Measurements from ENCODE around the gene LRFN5. TPM values are rescaled to one million over a fixed set of nuclear protein-coding genes. Genes with fewer than 3 reads are reported as not detected.

LRFN5 gene
- total and polyA plus RNA-seq, 2 experiments from 2014 or later = 2.1 to 2.2 TPM

DNA sequence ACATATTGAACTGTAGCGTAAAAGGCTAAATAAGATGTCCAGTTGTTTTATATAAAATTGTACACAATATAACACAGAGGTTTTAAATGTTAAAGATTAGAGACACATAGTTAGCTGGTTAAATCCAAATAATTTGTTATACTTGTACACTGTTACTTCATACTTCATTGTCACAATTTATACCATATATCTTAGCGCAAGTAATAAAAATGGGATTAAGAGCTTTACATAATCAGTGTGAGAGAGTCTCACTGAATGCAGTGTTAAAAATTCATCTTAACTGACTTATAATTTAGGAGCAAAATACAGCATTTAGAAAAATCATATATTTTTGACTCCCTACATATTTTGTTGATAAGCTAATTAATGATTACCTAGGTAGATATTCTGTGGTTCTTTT, 36.1 kb downstream of the LRFN5 start:
- TF ChIP-seq, protein P1, sequence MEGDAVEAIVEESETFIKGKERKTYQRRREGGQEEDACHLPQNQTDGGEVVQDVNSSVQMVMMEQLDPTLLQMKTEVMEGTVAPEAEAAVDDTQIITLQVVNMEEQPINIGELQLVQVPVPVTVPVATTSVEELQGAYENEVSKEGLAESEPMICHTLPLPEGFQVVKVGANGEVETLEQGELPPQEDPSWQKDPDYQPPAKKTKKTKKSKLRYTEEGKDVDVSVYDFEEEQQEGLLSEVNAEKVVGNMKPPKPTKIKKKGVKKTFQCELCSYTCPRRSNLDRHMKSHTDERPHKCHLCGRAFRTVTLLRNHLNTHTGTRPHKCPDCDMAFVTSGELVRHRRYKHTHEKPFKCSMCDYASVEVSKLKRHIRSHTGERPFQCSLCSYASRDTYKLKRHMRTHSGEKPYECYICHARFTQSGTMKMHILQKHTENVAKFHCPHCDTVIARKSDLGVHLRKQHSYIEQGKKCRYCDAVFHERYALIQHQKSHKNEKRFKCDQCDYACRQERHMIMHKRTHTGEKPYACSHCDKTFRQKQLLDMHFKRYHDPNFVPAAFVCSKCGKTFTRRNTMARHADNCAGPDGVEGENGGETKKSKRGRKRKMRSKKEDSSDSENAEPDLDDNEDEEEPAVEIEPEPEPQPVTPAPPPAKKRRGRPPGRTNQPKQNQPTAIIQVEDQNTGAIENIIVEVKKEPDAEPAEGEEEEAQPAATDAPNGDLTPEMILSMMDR (IDR thresholded peaks at IDR 0.05; ENCODE audit: low read depth, low read length) = no peak
- H3K4me1 ChIP-seq (ENCODE audit: low read depth) = no peaks in the 10 kb centered on the region
- no peak overlapping the region for H3K27ac ChIP-seq
- no peaks in the 10 kb centered on the region for H3K9me3 ChIP-seq (ENCODE audit: low read depth)
- DNase-seq (ENCODE audit: low read depth in 1 of 2, low spot score in 1 of 2) = no peak
- no peaks in the 10 kb centered on the region for H3K27me3 ChIP-seq
- H3K36me3 ChIP-seq = no peaks in the 10 kb centered on the region
- no peak overlapping the region for H3K4me3 ChIP-seq

DNA sequence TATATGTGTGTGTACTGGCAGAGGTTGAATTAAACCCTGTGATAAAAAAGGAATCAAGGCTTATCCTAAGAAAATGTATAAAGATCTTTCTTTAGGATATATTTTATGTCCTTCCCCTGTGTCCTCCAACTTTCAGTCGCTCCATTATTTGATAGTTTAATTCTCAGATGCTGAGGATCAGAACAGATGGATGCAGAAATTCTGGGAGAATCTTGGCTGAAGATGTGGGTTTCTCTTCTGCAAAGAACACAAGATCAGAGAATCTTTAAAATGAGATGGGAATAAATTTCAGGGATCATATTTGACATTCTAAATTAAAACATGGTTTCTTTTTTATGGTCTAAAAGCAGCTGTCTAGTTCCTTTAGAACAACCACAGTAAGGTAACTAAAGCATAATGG, 37.9 kb downstream of the LRFN5 start:
- Histone ChIP-seq H3K36me3 (no peaks in the 10 kb centered on the region), H3K27ac (no peak overlapping the region), H3K27me3 (no peaks in the 10 kb centered on the region), H3K9me3 (ENCODE audit: low read depth) (no peaks in the 10 kb centered on the region), H3K4me3 (no peak overlapping the region), H3K4me1 (ENCODE audit: low read depth) (no peaks in the 10 kb centered on the region)
- no peak for DNase-seq (ENCODE audit: low read depth in 1 of 2, low spot score in 1 of 2)
- TF ChIP-seq, protein P1 (IDR thresholded peaks at IDR 0.05; ENCODE audit: low read depth, low read length) = no peak

DNA sequence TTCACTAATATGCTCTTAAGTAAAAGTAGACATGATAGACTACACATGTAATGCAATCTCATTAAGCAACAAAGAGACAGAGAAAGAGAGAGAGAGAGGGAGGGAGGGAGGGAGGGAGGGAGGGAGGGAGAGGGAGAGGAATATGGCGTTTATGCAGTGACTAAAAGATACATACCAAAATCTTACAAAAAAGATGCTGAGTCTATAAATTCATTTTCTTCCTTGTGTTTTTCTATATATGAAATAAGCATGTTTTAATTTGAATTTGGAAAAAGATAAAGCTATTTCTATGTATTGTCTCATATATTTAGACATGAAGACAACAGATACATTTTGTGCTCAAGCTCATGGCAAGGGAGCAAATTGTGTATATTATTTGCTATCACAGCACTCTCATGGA, 44.1 kb downstream of the LRFN5 start:
- H3K9me3 ChIP-seq (ENCODE audit: low read depth) = no peaks in the 10 kb centered on the region
- DNase-seq (ENCODE audit: low read depth in 1 of 2, low spot score in 1 of 2) = no peak
- no peaks in the 10 kb centered on the region for H3K27me3 ChIP-seq
- H3K27ac ChIP-seq = no peak overlapping the region
- H3K36me3 ChIP-seq = no peaks in the 10 kb centered on the region
- no peak overlapping the region for H3K4me3 ChIP-seq
- no peaks in the 10 kb centered on the region for H3K4me1 ChIP-seq (ENCODE audit: low read depth)
- TF ChIP-seq, protein P1 (IDR thresholded peaks at IDR 0.05; ENCODE audit: low read depth, low read length) = no peak

DNA sequence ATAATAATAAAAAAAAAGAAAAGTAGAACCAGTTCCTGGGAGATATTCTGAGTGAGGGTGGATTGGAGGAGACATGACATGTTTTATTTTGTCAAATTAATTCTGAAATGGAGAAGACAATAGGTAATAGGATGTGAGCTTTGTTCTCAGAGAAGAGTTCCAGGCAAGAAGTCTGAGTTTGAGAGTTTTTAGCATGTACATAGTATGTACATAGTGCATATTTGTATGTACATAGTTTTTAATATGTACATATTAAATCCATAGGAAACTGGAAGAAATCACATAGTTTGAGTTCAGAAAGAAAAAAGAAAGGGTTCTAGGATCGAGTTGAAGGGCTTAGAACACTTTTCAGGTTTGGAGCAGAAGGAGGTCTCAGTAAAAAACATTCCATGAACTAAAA, 47.5 kb downstream of the LRFN5 start:
- H3K4me3 ChIP-seq = no peak overlapping the region
- H3K36me3 ChIP-seq = no peaks in the 10 kb centered on the region
- no peaks in the 10 kb centered on the region for H3K9me3 ChIP-seq (ENCODE audit: low read depth)
- TF ChIP-seq, protein P1 (IDR thresholded peaks at IDR 0.05; ENCODE audit: low read depth, low read length) = no peak
- no peaks in the 10 kb centered on the region for H3K4me1 ChIP-seq (ENCODE audit: low read depth)
- H3K27ac ChIP-seq = no peak overlapping the region
- no peaks in the 10 kb centered on the region for H3K27me3 ChIP-seq
- no peak for DNase-seq (ENCODE audit: low read depth in 1 of 2, low spot score in 1 of 2)

DNA sequence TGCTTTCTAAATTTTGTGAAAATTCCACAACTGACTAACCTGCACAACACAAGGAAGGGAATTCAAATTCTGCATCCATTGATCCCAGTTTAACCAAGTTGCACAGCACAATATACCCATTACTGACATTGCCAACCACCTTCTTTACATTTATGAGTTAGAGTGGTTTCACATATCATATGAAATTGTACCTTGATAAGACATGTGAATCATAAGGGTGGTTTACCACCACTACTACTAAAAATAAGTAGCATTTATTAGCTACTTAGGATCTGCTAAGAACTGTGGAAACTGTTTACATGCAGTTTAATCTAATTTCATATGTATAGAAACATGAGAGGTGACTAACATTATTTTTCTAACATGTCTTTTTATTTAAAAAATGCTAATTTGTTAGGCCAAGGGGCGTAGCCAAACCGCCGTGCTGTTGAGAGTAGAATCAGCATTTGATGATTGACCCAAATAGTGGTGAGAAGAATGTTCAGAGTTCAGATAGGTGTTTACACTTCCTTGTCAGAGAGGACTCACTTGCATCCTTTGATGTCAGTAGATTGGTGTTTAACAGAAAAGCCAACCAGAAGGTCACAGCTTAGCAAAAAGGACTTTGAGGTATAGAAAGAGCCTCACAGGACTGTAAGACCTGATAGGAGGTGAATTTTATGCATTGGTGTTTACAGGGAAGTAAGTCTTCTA, 56.2 kb downstream of the LRFN5 start:
- no peak overlapping the region for H3K4me3 ChIP-seq
- DNase-seq (ENCODE audit: low read depth in 1 of 2, low spot score in 1 of 2) = no peak
- H3K36me3 ChIP-seq = no peaks in the 10 kb centered on the region
- H3K9me3 ChIP-seq (ENCODE audit: low read depth) = no peaks in the 10 kb centered on the region
- H3K4me1 ChIP-seq (ENCODE audit: low read depth) = no peaks in the 10 kb centered on the region
- TF ChIP-seq, protein P1 (IDR thresholded peaks at IDR 0.05; ENCODE audit: low read depth, low read length) = no peak
- no peak overlapping the region for H3K27ac ChIP-seq
- no peaks in the 10 kb centered on the region for H3K27me3 ChIP-seq

Data from cardiac muscle cell (in vitro differentiated cells and primary cell).